Keratinocyte (primary cell): ENCODE data around the gene ABCC4. TPM values are rescaled to one million over a fixed set of nuclear protein-coding genes. Genes with fewer than 3 reads are reported as not detected.

Experiments
- DNase-seq: peaks from one replicate; pipeline ENCODE4 v3.0.0-alpha.2; 2011; ENCODE audit warnings: low read depth, missing footprints, low spot score
- FAIRE-seq: peaks from 2 replicates; lab custom pipeline; 2011; peaks lifted over from hg19 to GRCh38; lab: Jason Lieb, UNC
- H2AFZ ChIP-seq: 2 replicates; pipeline ENCODE4 v1.6.0; 2012; ENCODE audit warnings: low read length, control low read depth, inconsistent platforms; ENCODE audit not compliant: control insufficient read depth
- H3K27ac ChIP-seq: 2 replicates; pipeline ENCODE4 v1.5.1; 2011; ENCODE audit warnings: low read length; ENCODE audit not compliant: control insufficient read depth, insufficient read depth
- H3K27me3 ChIP-seq: 3 replicates; pipeline ENCODE4 v1.6.0; 2011; ENCODE audit warnings: low read length; ENCODE audit not compliant: control insufficient read depth, insufficient read depth; ENCODE audit errors: extremely low read depth
- H3K36me3 ChIP-seq, 2 experiments: 2 replicates in 1 of 2; 3 replicates in 1 of 2; pipeline ENCODE4 v1.5.1; 2011; ENCODE audit warnings: low read length in 2 of 2, mild to moderate bottlenecking in 1 of 2; ENCODE audit not compliant: control insufficient read depth in 2 of 2, insufficient read depth in 2 of 2; ENCODE audit errors: extremely low read depth in 1 of 2
- H3K4me1 ChIP-seq: 3 replicates; pipeline ENCODE4 v1.5.1; 2011; ENCODE audit warnings: low read length; ENCODE audit not compliant: control insufficient read depth, insufficient read depth; ENCODE audit errors: extremely low read depth
- H3K4me2 ChIP-seq: 3 replicates; pipeline ENCODE4 v1.6.0; 2011; ENCODE audit warnings: low read depth, low read length; ENCODE audit not compliant: control insufficient read depth, insufficient read depth; ENCODE audit errors: extremely low read depth
- H3K4me3 ChIP-seq, 3 experiments: fragments of 200-600 bp in 1 of 3; sonication (generic) in 1 of 3; 2 replicates in 2 of 3; 3 replicates in 1 of 3; pipeline ENCODE4 v1.5.1; 2011 to 2016; ENCODE audit warnings: low read length in 3 of 3, mild to moderate bottlenecking in 3 of 3, control low read depth in 2 of 3, inconsistent platforms in 1 of 3, low read depth in 1 of 3, mixed read lengths in 1 of 3, mixed run types in 1 of 3, moderate library complexity in 1 of 3; ENCODE audit not compliant: control insufficient read depth in 2 of 3, insufficient read depth in 2 of 3; ENCODE audit errors: extremely low read depth in 1 of 3
- H3K79me2 ChIP-seq: 2 replicates; pipeline ENCODE4 v1.6.0; 2012; ENCODE audit warnings: low read length; ENCODE audit not compliant: control insufficient read depth, insufficient read depth
- H3K9ac ChIP-seq: 3 replicates; pipeline ENCODE4 v1.6.0; 2011; ENCODE audit warnings: low read length; ENCODE audit not compliant: control insufficient read depth, insufficient read depth; ENCODE audit errors: extremely low read depth
- H3K9me1 ChIP-seq: 3 replicates; pipeline ENCODE4 v1.6.0; 2011; ENCODE audit warnings: low read length; ENCODE audit not compliant: control insufficient read depth, insufficient read depth; ENCODE audit errors: extremely low read depth
- H3K9me3 ChIP-seq: 2 replicates; pipeline ENCODE4 v1.5.1; 2012; ENCODE audit warnings: low read depth, low read length; ENCODE audit not compliant: control insufficient read depth
- H4K20me1 ChIP-seq: 3 replicates; pipeline ENCODE4 v1.6.0; 2011; ENCODE audit warnings: low read length; ENCODE audit not compliant: control insufficient read depth, insufficient read depth; ENCODE audit errors: extremely low read depth
- CTCF ChIP-seq, 3 experiments: IDR thresholded peaks in 1 of 3; conservative IDR thresholded peaks in 1 of 3; optimal IDR thresholded peaks in 1 of 3; 2 replicates in 2 of 3; 3 replicates in 1 of 3; pipeline versions ENCODE3 to v1.5.1; 2011; ENCODE audit warnings: low read length in 3 of 3, mild to moderate bottlenecking in 3 of 3, moderate library complexity in 2 of 3, control low read depth in 1 of 3, inconsistent platforms in 1 of 3; ENCODE audit not compliant: insufficient read depth in 2 of 3; ENCODE audit errors: extremely low read depth in 1 of 3
- EZH2 ChIP-seq: IDR thresholded peaks from one replicate; pipeline ENCODE4 v1.6.1; 2012; ENCODE audit warnings: inconsistent platforms, mild to moderate bottlenecking, low read length, moderate library complexity
- dilution Hi-C: fragments of 300-500 bp; cut with MboI; formaldehyde crosslinking; loops from one replicate; pipeline ENCODE4 v1.7.0; 2020; ENCODE audit warnings: low sequenced_read_pairs; ENCODE audit not compliant: extremely low pct_ligation_motif_present
- polyA plus RNA-seq, 5 experiments: library from polyadenylated mRNA; depleted of rRNA in 3 of 5; stranded (reverse) in 3 of 5; stranded (forward) in 1 of 5; unstranded in 1 of 5; fragments of >200 nt; gene quantifications; 1 replicate in 1 of 5; 2 replicates in 3 of 5; 3 replicates in 1 of 5; pipeline versions ENCODE4 v1.2.1 to v1.2.3, GENCODE V29; 2011 to 2012; ENCODE audit warnings: missing spikeins in 2 of 5, low read depth in 1 of 5, low replicate concordance in 1 of 5

The ABCC4 gene
- polyA plus RNA-seq, 1 donor (not counting 4 experiments of a cell fraction or from before 2014, with no cell fraction given), result 13.8 TPM

DNA sequence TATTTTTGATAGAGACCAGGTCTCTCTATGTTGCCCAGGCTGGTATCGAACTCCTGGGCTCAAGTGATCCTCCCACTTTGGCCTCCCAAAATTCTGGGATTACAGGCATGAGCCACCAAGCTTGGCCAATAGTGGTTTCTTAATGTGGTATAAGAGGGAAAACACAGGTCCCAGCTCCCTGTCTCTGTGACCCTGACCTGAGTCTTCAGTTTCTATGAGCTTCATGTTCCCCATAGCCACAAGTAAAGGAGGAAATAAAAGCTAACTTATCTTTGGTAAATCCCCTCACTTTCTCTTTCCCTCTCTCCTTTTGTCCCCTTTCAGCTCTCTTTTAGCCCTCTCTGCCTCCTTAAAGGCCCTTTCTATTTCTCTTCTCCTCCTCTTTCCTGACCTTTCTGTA, 50.3 kb downstream of the ABCC4 start:
- Histone ChIP-seq H3K27ac (peak overlapping the region; percentile 15), H3K9me3 (no peaks in the 10 kb centered on the region), H3K9ac (peak overlapping the region; percentile 25), H3K4me1 (peaks cover 30% of the 10 kb centered on the region), H3K27me3 (no peaks in the 10 kb centered on the region), H3K4me3 (no peak overlapping the region), H3K9me1 (peaks cover 2% of the 10 kb centered on the region), H2AFZ (no peak overlapping the region), H4K20me1 (no peaks in the 10 kb centered on the region), H3K4me2 (no peak overlapping the region), H3K36me3 (peaks cover under 1 to 7% of the 10 kb centered on the region in 2 experiments), H3K79me2 (peaks cover 7% of the 10 kb centered on the region)
- FAIRE-seq (no peak), DNase-seq (no peak)
- dilution Hi-C loops, result no loop called here
- no peak for TF ChIP-seq CTCF (optimal IDR thresholded peaks at IDR 0.05 in 1 of 3, IDR thresholded peaks at IDR 0.05 in 1 of 3, conservative IDR thresholded peaks at IDR 0.05 in 1 of 3; ENCODE audit: extremely low read depth in 1 of 3, insufficient read depth in 2 of 3, low read length in 3 of 3)
- no peak for TF ChIP-seq EZH2

- Histone ChIP-seq H3K36me3 (peaks cover 1 to 7% of the 10 kb centered on the region in 2 experiments), H3K27ac (no peak overlapping the region), H2AFZ (no peak overlapping the region), H3K79me2 (no peaks in the 10 kb centered on the region), H3K4me2 (no peak overlapping the region), H3K9me3 (no peaks in the 10 kb centered on the region), H3K9ac (no peak overlapping the region), H3K27me3 (no peaks in the 10 kb centered on the region), H3K9me1 (no peaks in the 10 kb centered on the region), H3K4me3 (no peak overlapping the region), H4K20me1 (no peaks in the 10 kb centered on the region), H3K4me1 (peaks cover 10% of the 10 kb centered on the region)
- dilution Hi-C loops, result no loop called here
- FAIRE-seq (no peak), DNase-seq (no peak)
- TF ChIP-seq EZH2 (no peak), CTCF (optimal IDR thresholded peaks at IDR 0.05 in 1 of 3, IDR thresholded peaks at IDR 0.05 in 1 of 3, conservative IDR thresholded peaks at IDR 0.05 in 1 of 3; ENCODE audit: extremely low read depth in 1 of 3, insufficient read depth in 2 of 3, low read length in 3 of 3) (no peak)
Observed at GRCh38 chr13:95248953-95249352, 52.3 kb downstream of the ABCC4 start.
